Neuronal stem cell (in vitro differentiated cells): Measurements from ENCODE around the gene SERPINB1.
"Not testable (repeated sequence)": the region's sequence is repeated elsewhere in the genome, so short reads cannot be mapped to it uniquely, and the experiment has no call there.

Experiments used
- DNase-seq: peaks from one replicate; pipeline ENCODE4 v3.0.0-alpha.2; 2013; ENCODE audit warnings: low spot score
- H2AFZ ChIP-seq: one replicate; pipeline ENCODE4 v1.6.1; 2013; ENCODE audit warnings: mild to moderate bottlenecking, low read length, inconsistent platforms
- H2AK5ac ChIP-seq: 2 replicates; pipeline ENCODE4 v1.6.1; 2013; ENCODE audit warnings: low read depth, mild to moderate bottlenecking, inconsistent platforms, low read length, moderate library complexity, mixed read lengths
- H2BK120ac ChIP-seq: 2 replicates; pipeline ENCODE4 v1.6.1; 2013; ENCODE audit warnings: low read depth, mild to moderate bottlenecking, inconsistent platforms, low read length, moderate library complexity, mixed read lengths
- H2BK12ac ChIP-seq: one replicate; pipeline ENCODE4 v1.6.1; 2013; ENCODE audit warnings: low read length, inconsistent platforms
- H2BK15ac ChIP-seq: 2 replicates; pipeline ENCODE4 v1.6.1; 2013; ENCODE audit warnings: mild to moderate bottlenecking, low read length, inconsistent platforms, mixed read lengths
- H2BK5ac ChIP-seq: one replicate; pipeline ENCODE4 v1.6.1; 2013; ENCODE audit warnings: inconsistent platforms, mild to moderate bottlenecking, low read length, moderate library complexity
- H3K14ac ChIP-seq: one replicate; pipeline ENCODE4 v1.6.1; 2013; ENCODE audit warnings: low read length, inconsistent platforms
- H3K18ac ChIP-seq: 2 replicates; pipeline ENCODE4 v1.6.1; 2013; ENCODE audit warnings: low read length, inconsistent platforms
- H3K23ac ChIP-seq: 2 replicates; pipeline ENCODE4 v1.6.1; 2013; ENCODE audit warnings: low read depth, mild to moderate bottlenecking, mixed read lengths, low read length, inconsistent platforms; ENCODE audit not compliant: poor library complexity
- H3K27ac ChIP-seq: replicated peaks from 3 replicates; pipeline ENCODE4 v1.5.1; 2013; ENCODE audit warnings: low read length, inconsistent platforms
- H3K27me3 ChIP-seq, 3 experiments: 2 replicates each; pipeline ENCODE4 v1.6.1; 2013; ENCODE audit warnings: low read length in 3 of 3, mild to moderate bottlenecking in 2 of 3, inconsistent platforms in 1 of 3, low read depth in 1 of 3, mixed read lengths in 1 of 3, moderate library complexity in 1 of 3; ENCODE audit not compliant: control insufficient read depth in 3 of 3, insufficient read depth in 3 of 3
- H3K36me3 ChIP-seq, 2 donors: replicated peaks in 1 of 2; 2 replicates each; pipeline ENCODE4 v1.6.1; 2013; ENCODE audit warnings: low read length in 2 of 2; ENCODE audit not compliant: control insufficient read depth in 2 of 2, insufficient read depth in 2 of 2
- H3K4ac ChIP-seq: 2 replicates; pipeline ENCODE4 v1.6.1; 2013; ENCODE audit warnings: inconsistent platforms, mild to moderate bottlenecking, low read length, moderate library complexity
- H3K4me1 ChIP-seq, 2 donors: 1 replicate in 1 of 2; 2 replicates in 1 of 2; pipeline ENCODE4 v1.6.1; 2013; ENCODE audit warnings: low read length in 2 of 2, low read depth in 1 of 2; ENCODE audit not compliant: control insufficient read depth in 2 of 2, insufficient read depth in 1 of 2
- H3K4me2 ChIP-seq: one replicate; pipeline ENCODE4 v1.6.1; 2013; ENCODE audit warnings: mild to moderate bottlenecking, low read length, inconsistent platforms; ENCODE audit not compliant: insufficient read depth, poor library complexity, severe bottlenecking
- H3K4me3 ChIP-seq, 2 donors: 2 replicates each; pipeline ENCODE4 v1.5.1; 2013; ENCODE audit warnings: low read length in 2 of 2, mild to moderate bottlenecking in 2 of 2, inconsistent platforms in 1 of 2, moderate library complexity in 1 of 2
- H3K79me1 ChIP-seq: one replicate; pipeline ENCODE4 v1.6.1; 2013; ENCODE audit warnings: low read depth, mild to moderate bottlenecking, inconsistent platforms, low read length, moderate library complexity
- H3K9ac ChIP-seq: one replicate; pipeline ENCODE4 v1.6.1; 2013; ENCODE audit warnings: mild to moderate bottlenecking, low read depth, low read length, inconsistent platforms; ENCODE audit not compliant: poor library complexity
- H3K9me3 ChIP-seq, 2 donors: replicated peaks in 1 of 2; 2 replicates each; pipeline versions ENCODE3 to v1.6.1; 2013; ENCODE audit warnings: low read length in 2 of 2, mild to moderate bottlenecking in 2 of 2, inconsistent platforms in 1 of 2, low read depth in 1 of 2, mixed read lengths in 1 of 2, moderate library complexity in 1 of 2; ENCODE audit not compliant: control insufficient read depth in 2 of 2, insufficient read depth in 1 of 2
- H4K8ac ChIP-seq: one replicate; pipeline ENCODE4 v1.6.1; 2013; ENCODE audit warnings: low read depth, mild to moderate bottlenecking, inconsistent platforms, low read length, moderate library complexity
- H4K91ac ChIP-seq: one replicate; pipeline ENCODE4 v1.6.1; 2013; ENCODE audit warnings: low read length, low read depth, mild to moderate bottlenecking, inconsistent platforms; ENCODE audit not compliant: poor library complexity
- WGBS, 2 donors: extraction: QIAGEN DNeasy Blood & Tissue Kit; methylation state at CpG; one replicate each; pipeline ENCODE4 v1.1.7; 2013; ENCODE audit warnings: missing lambda C conversion rate in 2 of 2, mixed read lengths in 1 of 2; ENCODE audit not compliant: insufficient read length in 2 of 2, insufficient replicate concordance in 1 of 2; ENCODE audit errors: extremely low coverage in 2 of 2; 5-methylcytosine and 5-hydroxymethylcytosine counted together

Gene SERPINB1

GRCh38 chr6:2801687-2802086 lies 40.0 kb downstream of the SERPINB1 start:
- Histone ChIP-seq H3K23ac (peak overlapping the region; percentile 52), H2BK5ac (peak overlapping the region; percentile 45), H2AK5ac (peak overlapping the region; percentile 48), H3K18ac (peak overlapping the region; percentile 88), H3K4me1 (peaks cover 0 to 20% of the 10 kb centered on the region in 2 donors)
- not testable (repeated sequence) for H3K14ac ChIP-seq, H2AFZ ChIP-seq, H3K4ac ChIP-seq, H3K36me3 ChIP-seq, H2BK12ac ChIP-seq, H3K9ac ChIP-seq, H4K8ac ChIP-seq, DNase-seq, H3K79me1 ChIP-seq, H2BK120ac ChIP-seq, H2BK15ac ChIP-seq, H3K4me3 ChIP-seq, H4K91ac ChIP-seq, H3K27ac ChIP-seq, H3K9me3 ChIP-seq, H3K4me2 ChIP-seq, H3K27me3 ChIP-seq
- WGBS, 2 donors = no CpG with 5 or more reads among the region's 4 CpGs

GRCh38 chr6:2800552-2801316 lies 40.9 kb downstream of the SERPINB1 start:
- no peak overlapping the region for H2BK5ac ChIP-seq
- H3K9ac ChIP-seq = no peak overlapping the region
- H3K27me3 ChIP-seq = no peaks in the 10 kb centered on the region
- H3K27ac ChIP-seq = no peak overlapping the region
- no peak overlapping the region for H3K14ac ChIP-seq
- peak overlapping the region; percentile 49 for H3K18ac ChIP-seq
- H3K4me3 ChIP-seq = no peak overlapping the region
- H2AK5ac ChIP-seq = peak overlapping the region; percentile 91
- H4K8ac ChIP-seq = peak overlapping the region; percentile 83
- peak overlapping the region; percentile 31 for H2BK12ac ChIP-seq
- peak overlapping the region; percentile 86 for H3K23ac ChIP-seq
- no peak overlapping the region for H3K4me2 ChIP-seq
- no peak overlapping the region for H2BK120ac ChIP-seq
- no peaks in the 10 kb centered on the region for H3K79me1 ChIP-seq
- H2BK15ac ChIP-seq = no peak overlapping the region
- H3K36me3 ChIP-seq = no peaks in the 10 kb centered on the region
- DNase-seq = no peak
- no peak overlapping the region for H3K4ac ChIP-seq
- no peaks in the 10 kb centered on the region for H3K9me3 ChIP-seq
- H3K4me1 ChIP-seq = peaks cover 0 to 22% of the 10 kb centered on the region in 2 donors
- peak overlapping the region; percentile 30 for H4K91ac ChIP-seq
- H2AFZ ChIP-seq = no peak overlapping the region
- no CpG with 5 or more reads among the region's 14 CpGs for WGBS, 2 donors

- Histone ChIP-seq H3K9me3 (no peaks in the 10 kb centered on the region), H3K14ac (no peak overlapping the region)
- WGBS, 2 donors = no CpG with 5 or more reads among the region's 11 CpGs
Observed at GRCh38 chr6:2799936-2800527, 41.6 kb downstream of the SERPINB1 start.

GRCh38 chr6:2798586-2799134 lies 43.0 kb downstream of the SERPINB1 start:
- H3K79me1 ChIP-seq = no peaks in the 10 kb centered on the region
- peak overlapping the region; percentile 92 for H3K18ac ChIP-seq
- no peak overlapping the region for H3K4me3 ChIP-seq
- H3K27ac ChIP-seq = peak overlapping the region; percentile 44
- peaks cover 0 to 21% of the 10 kb centered on the region in 2 donors for H3K4me1 ChIP-seq
- H3K4me2 ChIP-seq = no peak overlapping the region
- H4K8ac ChIP-seq = no peak overlapping the region
- DNase-seq = no peak
- H3K36me3 ChIP-seq = no peaks in the 10 kb centered on the region
- no peak overlapping the region for H2BK12ac ChIP-seq
- H3K9me3 ChIP-seq = no peaks in the 10 kb centered on the region
- H3K14ac ChIP-seq = no peak overlapping the region
- H3K4ac ChIP-seq = no peak overlapping the region
- peak overlapping the region; percentile 43 for H2BK120ac ChIP-seq
- no peak overlapping the region for H2AFZ ChIP-seq
- WGBS, 2 donors = no CpG with 5 or more reads among the region's 11 CpGs
- peak overlapping the region; percentile 94 for H2BK15ac ChIP-seq
- peak overlapping the region; percentile 70 for H3K9ac ChIP-seq
- H2BK5ac ChIP-seq = no peak overlapping the region
- H2AK5ac ChIP-seq = no peak overlapping the region
- H3K23ac ChIP-seq = no peak overlapping the region
- H3K27me3 ChIP-seq = no peaks in the 10 kb centered on the region
- no peak overlapping the region for H4K91ac ChIP-seq

More at GRCh38 chr6:2799936-2800527, 41.6 kb downstream of the SERPINB1 start:
- Histone ChIP-seq H3K4me3 (no peak overlapping the region), H2AK5ac (no peak overlapping the region), H3K4ac (no peak overlapping the region), H2BK12ac (no peak overlapping the region), H3K27ac (no peak overlapping the region), H3K9ac (no peak overlapping the region), H3K27me3 (no peaks in the 10 kb centered on the region), H3K18ac (no peak overlapping the region), H3K4me2 (no peak overlapping the region), H3K23ac (no peak overlapping the region), H2AFZ (no peak overlapping the region), H2BK5ac (no peak overlapping the region), H4K91ac (no peak overlapping the region), H3K36me3 (no peaks in the 10 kb centered on the region), H3K4me1 (peaks cover 0 to 22% of the 10 kb centered on the region in 2 donors), H2BK15ac (no peak overlapping the region), H4K8ac (no peak overlapping the region), H3K79me1 (no peaks in the 10 kb centered on the region), H2BK120ac (no peak overlapping the region)
- DNase-seq = no peak
